ENCODE results near the gene SYCP3. TPM values are rescaled to one million over a fixed set of nuclear protein-coding genes. Genes with fewer than 3 reads are reported as not detected.

The SYCP3 gene
- total RNA-seq: 0.36 TPM in 1 of 2 replicates, not detected in the other
- long read RNA-seq: 0 reads

DNA sequence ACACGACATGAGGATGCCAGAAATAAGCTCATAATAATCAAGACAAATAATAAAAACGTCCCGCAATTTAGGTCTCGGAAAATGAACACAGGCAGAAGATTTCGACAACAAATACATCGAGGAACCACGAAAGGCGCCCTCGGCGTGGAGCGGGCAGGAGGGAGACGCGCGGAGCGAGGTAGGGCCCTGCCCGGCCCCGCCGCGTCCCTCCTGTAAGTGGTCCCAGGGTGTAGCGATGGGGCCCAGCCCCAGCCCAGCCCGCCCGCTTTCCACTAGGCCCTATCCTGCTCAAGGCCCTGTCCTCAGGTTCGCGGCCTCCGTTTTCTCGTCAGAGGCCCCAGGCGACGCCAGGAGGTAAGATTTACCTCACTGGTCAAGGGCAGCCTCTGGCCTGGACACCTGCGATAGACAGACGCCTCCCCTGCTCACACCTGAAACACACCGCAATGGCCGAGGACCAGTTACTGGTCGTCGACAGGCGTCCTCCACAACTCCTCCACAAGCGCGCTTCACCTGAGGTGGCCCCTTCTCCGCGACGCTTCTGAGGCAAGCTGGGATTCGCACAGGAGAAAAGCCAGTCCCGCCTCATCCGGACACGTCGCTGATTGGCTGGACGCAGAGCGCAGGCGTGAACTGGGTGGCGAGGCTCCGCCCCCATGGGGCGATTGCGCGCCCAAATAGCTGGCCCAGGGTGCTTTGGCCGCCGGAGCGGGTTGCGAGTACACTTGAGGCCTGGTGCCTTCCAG is at the start of gene SYCP3:
Gene SYCP3, minus strand, starts transcription at position 543 of the 746 bp plus-strand sequence. CDS start 1,527 bp downstream, outside the sequence.
- Mint-ChIP-seq H3K36me3 (ENCODE audit: low read depth) (peaks cover 14% of the 10 kb centered on the region), H3K4me1 (no peaks in the 10 kb centered on the region), H3K4me3 (no peak within 1 kb of the TSS), H3K9me3 (no peaks in the 10 kb centered on the region), H3K27me3 (ENCODE audit: low read depth) (no peaks in the 10 kb centered on the region), H3K27ac (ENCODE audit: unreplicated experiment) (no peak within 1 kb of the TSS)
- no peak for TF ChIP-seq CTCF (conservative IDR thresholded peaks at IDR 0.05)
- no peak for DNase-seq (ENCODE audit: low read depth, low spot score)

DNA sequence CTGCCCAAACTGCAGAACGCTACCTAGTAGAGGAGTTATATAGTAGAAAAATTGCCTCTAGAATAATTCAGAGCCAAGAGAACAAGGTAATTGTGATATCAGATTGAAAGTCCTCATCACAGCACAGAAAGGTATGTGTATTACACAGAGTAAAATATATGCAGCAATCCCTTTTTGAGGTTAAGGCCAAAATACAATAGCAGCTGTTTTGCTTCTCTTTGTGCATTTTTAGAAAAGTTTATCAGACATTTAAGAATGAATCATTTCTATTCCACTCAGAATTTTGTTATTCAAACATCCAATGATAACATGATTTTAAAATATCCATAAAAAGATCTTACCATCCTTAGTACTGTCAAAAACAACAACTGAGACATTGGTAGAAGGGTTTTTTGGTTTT is 46.4 kb upstream of the SYCP3 start:
- Mint-ChIP-seq H3K36me3 (ENCODE audit: low read depth) (peaks cover 2% of the 10 kb centered on the region), H3K27me3 (ENCODE audit: low read depth) (no peaks in the 10 kb centered on the region), H3K4me3 (no peak overlapping the region)

DNA sequence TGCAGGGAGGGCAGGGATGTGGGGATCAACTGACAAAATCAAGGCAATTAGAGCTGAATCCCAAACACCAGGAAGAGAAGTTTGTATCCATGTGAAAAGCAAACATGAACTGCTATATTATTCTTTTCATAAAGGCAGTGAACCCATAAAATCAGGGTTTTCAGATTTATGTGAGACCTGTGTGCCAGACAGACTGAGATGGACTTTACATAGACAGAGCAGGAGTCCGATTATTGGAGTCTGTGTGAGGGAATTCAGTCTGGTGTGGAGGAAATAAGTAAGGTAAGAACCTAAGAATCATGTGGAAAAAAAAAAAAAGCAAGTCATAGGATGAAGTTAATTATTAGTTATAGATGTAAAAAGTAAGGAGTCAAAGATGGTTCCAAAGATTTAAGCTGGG is 45.1 kb upstream of the SYCP3 start:
- H3K27ac Mint-ChIP-seq (ENCODE audit: unreplicated experiment): no peak overlapping the region
- peaks cover 4% of the 10 kb centered on the region for H3K4me1 Mint-ChIP-seq
- TF ChIP-seq CTCF (conservative IDR thresholded peaks at IDR 0.05): no peak
- peaks cover 2% of the 10 kb centered on the region for H3K36me3 Mint-ChIP-seq (ENCODE audit: low read depth)
- no peak overlapping the region for H3K4me3 Mint-ChIP-seq
- H3K27me3 Mint-ChIP-seq (ENCODE audit: low read depth): no peaks in the 10 kb centered on the region
- no peak for DNase-seq (ENCODE audit: low read depth, low spot score)
- H3K9me3 Mint-ChIP-seq: no peaks in the 10 kb centered on the region

More for the DNA sequence above, 46.4 kb upstream of the SYCP3 start:
- Mint-ChIP-seq H3K4me1 (no peaks in the 10 kb centered on the region), H3K27ac (ENCODE audit: unreplicated experiment) (no peak overlapping the region), H3K9me3 (no peaks in the 10 kb centered on the region)
- TF ChIP-seq CTCF (conservative IDR thresholded peaks at IDR 0.05): no peak
- DNase-seq (ENCODE audit: low read depth, low spot score): no peak

- H3K4me3 Mint-ChIP-seq: no peak overlapping the region
- no peak for DNase-seq (ENCODE audit: low read depth, low spot score)
- no peak for TF ChIP-seq CTCF (conservative IDR thresholded peaks at IDR 0.05)
- H3K9me3 Mint-ChIP-seq: no peaks in the 10 kb centered on the region
- H3K4me1 Mint-ChIP-seq: peaks cover 4% of the 10 kb centered on the region
- H3K27ac Mint-ChIP-seq (ENCODE audit: unreplicated experiment): no peak overlapping the region
- peaks cover 2% of the 10 kb centered on the region for H3K36me3 Mint-ChIP-seq (ENCODE audit: low read depth)
- no peaks in the 10 kb centered on the region for H3K27me3 Mint-ChIP-seq (ENCODE audit: low read depth)
Measured at GRCh38 chr12:101783838-101784237, 44.6 kb upstream of the SYCP3 start.

DNA sequence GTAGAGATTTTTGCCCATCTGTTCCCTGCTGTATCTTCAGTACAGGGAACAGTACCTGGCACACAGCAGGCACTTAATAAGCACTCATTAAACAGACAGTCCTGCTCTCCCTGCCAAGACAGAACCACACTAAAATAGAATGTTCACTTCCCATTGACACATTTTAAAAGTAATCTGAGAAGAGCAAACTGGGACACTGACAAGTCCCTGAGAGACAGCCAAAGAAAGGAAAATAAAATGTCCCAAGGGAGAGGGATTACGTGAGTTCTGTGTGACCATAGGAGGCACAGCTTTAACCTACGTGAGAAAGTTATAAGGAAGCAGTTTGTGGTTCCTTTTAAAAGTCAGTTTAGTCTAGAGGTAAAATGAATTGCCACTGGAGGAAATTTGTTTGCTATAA is 43.9 kb upstream of the SYCP3 start:
- Mint-ChIP-seq H3K4me1 (peaks cover 7% of the 10 kb centered on the region), H3K36me3 (ENCODE audit: low read depth) (peaks cover 2% of the 10 kb centered on the region), H3K4me3 (no peak overlapping the region), H3K9me3 (no peaks in the 10 kb centered on the region), H3K27ac (ENCODE audit: unreplicated experiment) (no peak overlapping the region), H3K27me3 (ENCODE audit: low read depth) (no peaks in the 10 kb centered on the region)
- no peak for DNase-seq (ENCODE audit: low read depth, low spot score)
- TF ChIP-seq CTCF (conservative IDR thresholded peaks at IDR 0.05): no peak

All from neural crest cell (in vitro differentiated cells).